Ishikawa (cell line): ENCODE measurements around the gene GAPVD1.
A peak's percentile ranks its signal among the peaks of the same experiment; 100 is the strongest.

ENCODE experiments used
- CEBPB ChIP-seq: IDR thresholded peaks from 2 replicates; pipeline ENCODE4 v1.6.1; 2012
- CREB1 ChIP-seq: IDR thresholded peaks from 2 replicates; pipeline ENCODE4 v1.6.1; 2012; ENCODE audit warnings: low read depth
- EP300 ChIP-seq: IDR thresholded peaks from 2 replicates; pipeline ENCODE4 v1.6.1; 2012; ENCODE audit warnings: borderline replicate concordance
- NFIC ChIP-seq: IDR thresholded peaks from 2 replicates; pipeline ENCODE4 v1.6.1; 2012
- TCF12 ChIP-seq: IDR thresholded peaks from 2 replicates; pipeline ENCODE4 v1.6.1; 2012; ENCODE audit warnings: low read depth
- TEAD4 ChIP-seq: IDR thresholded peaks from 2 replicates; pipeline ENCODE4 v1.6.1; 2012
- TF ChIP-seq, protein P1 (sequence below): IDR thresholded peaks from 2 replicates; pipeline ENCODE4 v1.6.1; 2012

DNA sequence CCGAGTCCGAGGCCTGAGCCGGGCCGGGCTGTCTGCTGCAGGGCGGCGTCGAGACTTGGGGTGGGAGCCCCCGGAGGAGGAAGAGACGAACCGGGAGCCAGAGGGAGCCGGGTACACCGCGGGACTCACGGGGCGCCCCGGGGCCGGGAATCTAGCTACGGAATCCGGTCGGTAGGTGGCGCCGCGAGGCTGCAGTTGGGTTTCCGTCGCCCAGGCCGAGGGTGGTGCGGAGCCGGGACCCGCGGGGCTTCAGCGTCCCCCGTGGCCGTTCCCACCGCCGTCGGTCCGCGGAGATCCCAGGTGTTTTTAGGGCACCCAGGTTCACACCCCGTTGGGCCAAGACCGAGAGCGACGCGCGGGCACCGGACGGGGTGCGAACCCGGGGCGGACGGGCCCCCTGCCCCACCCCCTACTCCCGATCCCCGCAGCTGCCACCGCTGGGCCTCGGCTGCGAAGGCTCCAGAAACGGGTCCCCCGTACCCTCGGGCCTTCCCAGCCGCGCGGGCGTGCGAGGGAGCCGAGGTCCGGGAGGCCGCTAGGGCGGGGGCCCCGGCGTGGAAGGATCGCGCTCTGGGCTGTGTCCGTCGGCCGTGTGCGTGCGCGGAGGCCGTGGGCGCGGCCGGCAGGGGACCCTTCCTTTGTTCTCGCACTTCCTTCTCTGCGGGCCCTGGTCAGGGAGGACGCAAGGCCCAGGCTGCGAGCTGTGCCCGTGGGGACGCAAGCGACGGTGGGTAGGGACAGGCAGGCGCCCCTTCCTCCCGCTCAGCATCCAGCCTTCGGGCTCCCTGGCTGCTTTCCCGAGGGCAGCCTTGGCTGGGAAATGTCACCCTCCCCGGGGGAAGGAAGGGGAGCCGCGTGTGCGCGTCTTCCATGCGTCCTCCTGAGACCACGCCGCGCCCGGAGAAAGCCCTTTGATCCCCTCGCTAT, 146.6 kb downstream of the GAPVD1 start:
- TF ChIP-seq, protein P1, sequence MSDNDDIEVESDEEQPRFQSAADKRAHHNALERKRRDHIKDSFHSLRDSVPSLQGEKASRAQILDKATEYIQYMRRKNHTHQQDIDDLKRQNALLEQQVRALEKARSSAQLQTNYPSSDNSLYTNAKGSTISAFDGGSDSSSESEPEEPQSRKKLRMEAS, result peak; percentile 11; the same call in 1 of the 2 replicates
- TF ChIP-seq TCF12 (peak; percentile 18; the same call in 1 of the 2 replicates), NFIC (no peak), CREB1 (no peak), CEBPB (no peak), TEAD4 (peak; percentile 59), EP300 (no peak)
